Glutamatergic neuron (in vitro differentiated cells): ENCODE results near the gene SPON1. TPM values are rescaled to one million over a fixed set of nuclear protein-coding genes. Genes with fewer than 3 reads are reported as not detected.

Experiments used
- DNase-seq: peaks from one replicate; pipeline ENCODE4 v3.0.0; 2022
- H3K27ac Mint-ChIP-seq: one replicate; pipeline ENCODE4 v1.8.0; 2020; ENCODE audit warnings: mild to moderate bottlenecking, mixed read lengths, inconsistent platforms; ENCODE audit not compliant: unreplicated experiment
- H3K27me3 Mint-ChIP-seq: one replicate; pipeline ENCODE4 v1.8.0; 2020; ENCODE audit warnings: mild to moderate bottlenecking, moderate library complexity, mixed read lengths, inconsistent platforms; ENCODE audit not compliant: unreplicated experiment
- H3K36me3 Mint-ChIP-seq: one replicate; pipeline ENCODE4 v1.8.0; 2020; ENCODE audit warnings: mild to moderate bottlenecking, mixed read lengths, inconsistent platforms; ENCODE audit not compliant: unreplicated experiment
- H3K4me1 Mint-ChIP-seq: one replicate; pipeline ENCODE4 v1.8.0; 2020; ENCODE audit warnings: mild to moderate bottlenecking, low read depth, mixed read lengths, inconsistent platforms; ENCODE audit not compliant: unreplicated experiment
- H3K4me3 Mint-ChIP-seq: one replicate; pipeline ENCODE4 v1.8.0; 2020; ENCODE audit warnings: mild to moderate bottlenecking, mixed read lengths, inconsistent platforms; ENCODE audit not compliant: unreplicated experiment
- H3K9me3 Mint-ChIP-seq: one replicate; pipeline ENCODE4 v1.8.0; 2020; ENCODE audit warnings: mild to moderate bottlenecking, moderate library complexity, mixed read lengths, inconsistent platforms; ENCODE audit not compliant: unreplicated experiment
- total RNA-seq: library from RNA; stranded (reverse); fragmentation: NEBNext Ultra II Directional; extraction: Animal tissue kit (Norgen Biotek cat#: 25700); gene quantifications from one replicate; pipeline ENCODE4 v1.2.1, GENCODE V29; 2021; ENCODE audit not compliant: unreplicated experiment
- TF ChIP-seq, protein P1 (sequence below): fragments of 200-600 bp; sonication (generic); IDR thresholded peaks from one replicate; pipeline ENCODE4 v1.5.0; 2021; ENCODE audit not compliant: partially characterized antibody, unreplicated experiment

The SPON1 gene
- total RNA-seq, 1 donor from 2014 or later: 0.81 TPM

DNA sequence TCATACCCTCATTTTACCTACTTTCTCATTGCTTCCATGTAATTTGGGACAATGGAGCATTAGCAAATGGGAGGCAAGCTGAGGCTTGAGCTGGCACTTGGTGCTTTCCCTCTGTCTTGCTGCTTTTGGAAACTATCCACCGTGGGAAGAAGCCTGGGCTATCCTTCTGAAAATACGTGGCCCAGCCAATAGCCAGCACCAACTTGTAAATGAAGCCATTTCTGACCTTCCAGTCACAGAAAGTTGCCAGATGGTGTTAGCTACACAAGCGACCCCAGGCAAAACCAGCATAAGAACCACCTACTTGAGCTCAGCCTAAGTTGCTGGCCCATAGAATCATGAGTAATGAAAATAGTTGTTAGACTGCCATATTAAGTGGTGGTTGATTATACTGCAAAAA is 18.5 kb upstream of the SPON1 start:
- no peaks in the 10 kb centered on the region for H3K36me3 Mint-ChIP-seq
- TF ChIP-seq, protein P1, sequence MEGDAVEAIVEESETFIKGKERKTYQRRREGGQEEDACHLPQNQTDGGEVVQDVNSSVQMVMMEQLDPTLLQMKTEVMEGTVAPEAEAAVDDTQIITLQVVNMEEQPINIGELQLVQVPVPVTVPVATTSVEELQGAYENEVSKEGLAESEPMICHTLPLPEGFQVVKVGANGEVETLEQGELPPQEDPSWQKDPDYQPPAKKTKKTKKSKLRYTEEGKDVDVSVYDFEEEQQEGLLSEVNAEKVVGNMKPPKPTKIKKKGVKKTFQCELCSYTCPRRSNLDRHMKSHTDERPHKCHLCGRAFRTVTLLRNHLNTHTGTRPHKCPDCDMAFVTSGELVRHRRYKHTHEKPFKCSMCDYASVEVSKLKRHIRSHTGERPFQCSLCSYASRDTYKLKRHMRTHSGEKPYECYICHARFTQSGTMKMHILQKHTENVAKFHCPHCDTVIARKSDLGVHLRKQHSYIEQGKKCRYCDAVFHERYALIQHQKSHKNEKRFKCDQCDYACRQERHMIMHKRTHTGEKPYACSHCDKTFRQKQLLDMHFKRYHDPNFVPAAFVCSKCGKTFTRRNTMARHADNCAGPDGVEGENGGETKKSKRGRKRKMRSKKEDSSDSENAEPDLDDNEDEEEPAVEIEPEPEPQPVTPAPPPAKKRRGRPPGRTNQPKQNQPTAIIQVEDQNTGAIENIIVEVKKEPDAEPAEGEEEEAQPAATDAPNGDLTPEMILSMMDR: no peak
- H3K9me3 Mint-ChIP-seq: no peaks in the 10 kb centered on the region
- H3K27me3 Mint-ChIP-seq: peaks cover 2% of the 10 kb centered on the region
- H3K27ac Mint-ChIP-seq: no peak overlapping the region
- DNase-seq: no peak
- H3K4me3 Mint-ChIP-seq: no peak overlapping the region
- H3K4me1 Mint-ChIP-seq: no peaks in the 10 kb centered on the region

DNA sequence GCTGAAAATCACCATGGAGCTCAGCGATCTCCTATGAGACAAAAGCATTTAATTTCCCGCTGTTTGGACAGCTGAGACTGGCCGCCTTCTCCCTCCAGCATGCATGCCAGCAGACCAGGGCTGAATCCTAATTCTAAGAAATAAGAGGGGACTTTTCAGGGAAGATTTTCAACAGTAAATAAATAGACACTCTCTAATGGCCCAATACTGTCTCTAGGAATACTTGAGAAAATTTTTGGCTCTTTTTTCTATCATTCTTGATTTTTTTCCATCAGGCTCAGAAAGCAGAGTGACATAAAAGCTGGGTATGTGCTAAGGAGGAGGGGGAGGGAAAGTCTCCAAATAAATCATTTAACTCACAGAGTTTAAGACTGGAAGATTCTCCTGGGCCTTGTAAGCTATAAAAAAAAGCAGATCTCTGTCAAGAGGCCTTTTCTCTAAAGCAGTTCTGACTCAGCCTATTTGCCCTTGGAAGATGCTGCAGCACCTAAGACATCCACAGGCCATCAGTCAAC is 17.6 kb upstream of the SPON1 start:
- Mint-ChIP-seq H3K9me3 (no peaks in the 10 kb centered on the region), H3K4me1 (peaks cover 2% of the 10 kb centered on the region), H3K36me3 (no peaks in the 10 kb centered on the region), H3K27me3 (peaks cover 2% of the 10 kb centered on the region), H3K27ac (no peak overlapping the region), H3K4me3 (no peak overlapping the region)
- DNase-seq: no peak
- TF ChIP-seq, protein P1: no peak

- no peaks in the 10 kb centered on the region for H3K27me3 Mint-ChIP-seq
- peaks cover 2% of the 10 kb centered on the region for H3K4me1 Mint-ChIP-seq
- H3K4me3 Mint-ChIP-seq: no peak overlapping the region
- TF ChIP-seq, protein P1: no peak
- no peak for DNase-seq
- no peaks in the 10 kb centered on the region for H3K9me3 Mint-ChIP-seq
- H3K27ac Mint-ChIP-seq: no peak overlapping the region
- no peaks in the 10 kb centered on the region for H3K36me3 Mint-ChIP-seq
These were observed 15.1 kb upstream of the SPON1 start for GRCh38 chr11:13947379-13947778.

DNA sequence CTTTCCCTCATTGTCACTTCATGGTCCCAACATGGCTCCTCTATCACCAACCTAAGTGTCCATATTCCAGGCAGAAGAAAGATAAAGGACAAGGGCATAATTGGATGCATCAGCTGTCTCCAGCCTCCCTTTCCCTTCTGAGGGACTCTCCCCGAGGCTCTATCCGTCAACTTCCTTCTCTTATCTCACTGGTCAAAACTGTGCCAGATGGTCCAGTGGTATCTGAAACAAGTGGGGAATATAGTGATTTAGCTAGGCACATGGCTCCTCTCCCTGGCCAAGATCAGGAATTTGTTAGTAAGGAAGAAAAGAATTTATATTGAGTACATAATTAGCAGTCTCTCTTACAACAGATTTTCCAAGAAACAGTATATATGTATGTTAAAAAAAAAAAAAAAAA is 12.6 kb upstream of the SPON1 start:
- H3K36me3 Mint-ChIP-seq: no peaks in the 10 kb centered on the region
- H3K27me3 Mint-ChIP-seq: no peaks in the 10 kb centered on the region
- TF ChIP-seq, protein P1: no peak
- no peak overlapping the region for H3K27ac Mint-ChIP-seq
- H3K4me1 Mint-ChIP-seq: peaks cover 2% of the 10 kb centered on the region
- DNase-seq: no peak
- H3K9me3 Mint-ChIP-seq: no peaks in the 10 kb centered on the region
- H3K4me3 Mint-ChIP-seq: no peak overlapping the region

DNA sequence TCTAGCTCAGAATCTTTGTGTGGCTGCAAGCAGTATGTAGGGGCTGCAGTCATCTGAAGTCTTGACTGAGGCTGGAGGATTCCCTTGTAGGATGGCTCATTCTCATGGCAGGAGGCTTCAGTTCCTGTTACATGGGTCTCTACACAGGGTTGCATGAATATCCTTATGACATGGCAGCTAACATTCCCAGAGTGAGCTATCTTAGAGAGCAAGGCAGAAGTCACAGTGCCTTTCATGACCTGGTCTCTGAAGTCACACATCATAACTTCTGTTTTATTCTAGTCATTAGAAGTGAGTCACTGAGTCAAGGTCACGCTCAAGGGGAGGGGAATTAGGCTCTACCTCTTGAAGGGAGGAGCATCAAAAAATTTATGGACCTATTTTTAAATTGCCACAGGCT is 10.3 kb upstream of the SPON1 start:
- Mint-ChIP-seq H3K9me3 (no peaks in the 10 kb centered on the region), H3K27ac (no peak overlapping the region), H3K27me3 (no peaks in the 10 kb centered on the region), H3K4me1 (peaks cover 2% of the 10 kb centered on the region), H3K4me3 (no peak overlapping the region), H3K36me3 (no peaks in the 10 kb centered on the region)
- DNase-seq: no peak
- TF ChIP-seq, protein P1: no peak
